Caco-2 (cell line): ENCODE results near the gene ZMAT5. TPM values are rescaled to one million over a fixed set of nuclear protein-coding genes. Genes with fewer than 3 reads are reported as not detected.

Experiments used
- BruUV-seq: library from RNA; stranded (reverse); fragments of 400-500 nt; replicated peaks from 2 replicates; lab custom pipeline; 2021; lab: Mats Ljungman, UMichigan
- CTCF ChIA-PET: fragments of 300-600 bp; sonication (Branson Sonifier 250); formaldehyde crosslinking; loops from one replicate; lab custom pipeline; 2022; ENCODE audit warnings: antibody characterized with exemption; lab: Charles Lee
- POLR2A ChIA-PET: fragments of 300-600 bp; sonication (Branson Sonifier 250); formaldehyde crosslinking; loops from one replicate; lab custom pipeline; 2022; ENCODE audit warnings: antibody characterized with exemption; lab: Charles Lee
- DNase-seq, 2 experiments: peaks; one replicate each; pipeline versions ENCODE4 v3.0.0 to v3.0.0-alpha.2; 2020 to 2022
- H3K27me3 ChIP-seq: replicated peaks from 2 replicates; pipeline ENCODE4 v1.6.0; 2011; ENCODE audit warnings: low read length; ENCODE audit not compliant: control insufficient read depth, insufficient read depth
- H3K36me3 ChIP-seq: 2 replicates; pipeline ENCODE4 v1.5.1; 2011; ENCODE audit warnings: low read length; ENCODE audit not compliant: control insufficient read depth, insufficient read depth
- H3K4me1 ChIP-seq: fragments of 250-450 bp; sonication (Bioruptor Pico); 2 replicates; pipeline ENCODE4 v1.5.1; 2020; ENCODE audit warnings: mild to moderate bottlenecking
- H3K4me3 ChIP-seq: 2 replicates; pipeline ENCODE4 v1.5.1; 2011; ENCODE audit warnings: low read depth, mild to moderate bottlenecking, control low read depth, low read length
- H3K9me3 ChIP-seq: fragments of 250-450 bp; sonication (Bioruptor Pico); 2 replicates; pipeline ENCODE4 v1.5.1; 2020; ENCODE audit warnings: mild to moderate bottlenecking, moderate library complexity
- H3K27ac Mint-ChIP-seq: one replicate; pipeline ENCODE4 v1.8.0; 2022; ENCODE audit warnings: mixed read lengths; ENCODE audit not compliant: unreplicated experiment
- H3K27me3 Mint-ChIP-seq: one replicate; pipeline ENCODE4 v1.8.0; 2022; ENCODE audit warnings: mixed read lengths; ENCODE audit not compliant: insufficient read depth, unreplicated experiment
- H3K36me3 Mint-ChIP-seq: one replicate; pipeline ENCODE4 v1.8.0; 2022; ENCODE audit warnings: mild to moderate bottlenecking, mixed read lengths; ENCODE audit not compliant: insufficient read depth, unreplicated experiment
- H3K4me1 Mint-ChIP-seq: one replicate; pipeline ENCODE4 v1.8.0; 2022; ENCODE audit warnings: low read depth, mixed read lengths; ENCODE audit not compliant: unreplicated experiment
- H3K4me3 Mint-ChIP-seq: one replicate; pipeline ENCODE4 v1.8.0; 2022; ENCODE audit warnings: mild to moderate bottlenecking, moderate library complexity, mixed read lengths; ENCODE audit not compliant: unreplicated experiment
- H3K9me3 Mint-ChIP-seq: one replicate; pipeline ENCODE4 v1.8.0; 2022; ENCODE audit warnings: mixed read lengths; ENCODE audit not compliant: unreplicated experiment
- intact Hi-C: fragments of 100-400 bp; cut with micrococcal nuclease; formaldehyde crosslinking; loops from one replicate; pipeline ENCODE4 v1.10.0; 2022; ENCODE audit not compliant: unreplicated experiment
- total RNA-seq: library from RNA; stranded (reverse); gene quantifications from 2 replicates; pipeline ENCODE4 v1.2.3, GENCODE V29; 2022
- TF ChIP-seq, protein P1 (sequence below), 2 experiments: fragments of 200-600 bp in 1 of 2; IDR thresholded peaks; 1 replicate in 1 of 2; 2 replicates in 1 of 2; pipeline versions ENCODE4 v1.5.1 to v1.8.0; 2011 to 2022; ENCODE audit warnings: antibody characterized with exemption in 1 of 2, control low read depth in 1 of 2, inconsistent platforms in 1 of 2, low read depth in 1 of 2, low read length in 1 of 2, mild to moderate bottlenecking in 1 of 2, moderate library complexity in 1 of 2; ENCODE audit not compliant: insufficient read depth in 1 of 2, severe bottlenecking in 1 of 2, unreplicated experiment in 1 of 2

Gene ZMAT5
- total RNA-seq, 1 experiment from 2014 or later: 19.7 TPM

DNA sequence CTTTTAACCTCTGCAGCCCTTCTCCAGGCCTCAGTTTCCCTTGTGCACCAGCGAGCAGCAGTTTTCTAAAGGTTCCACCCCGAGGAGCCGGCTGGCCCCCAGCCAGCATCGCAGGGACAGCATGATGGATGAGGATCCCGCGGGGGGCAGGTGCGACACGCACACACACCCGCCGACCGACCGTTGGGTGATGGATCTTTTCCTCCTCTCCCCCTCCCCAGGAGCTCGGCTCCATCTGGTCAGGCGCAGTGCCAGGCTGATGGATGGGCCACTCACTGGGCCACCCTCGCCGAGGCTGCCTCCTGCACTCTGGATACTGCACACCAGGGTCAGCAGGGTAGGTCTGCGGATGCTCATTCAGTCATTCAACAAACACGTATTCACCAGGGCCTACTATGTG is 59.8 kb downstream of the ZMAT5 start:
- H3K4me1 Mint-ChIP-seq: no peaks in the 10 kb centered on the region
- no peak for DNase-seq
- H3K27me3 Mint-ChIP-seq: peaks cover 2% of the 10 kb centered on the region
- BruUV-seq: no TSS peak
- intact Hi-C loops: loop anchor here (10.0 kb wide), 1 partner anchor 298 kb away; no protein-coding TSS in a partner anchor
- POLR2A ChIA-PET: no interaction called here
- H3K9me3 Mint-ChIP-seq: no peaks in the 10 kb centered on the region
- H3K9me3 ChIP-seq: no peaks in the 10 kb centered on the region
- H3K4me1 ChIP-seq: peaks cover under 1% of the 10 kb centered on the region
- H3K4me3 Mint-ChIP-seq: no peak overlapping the region
- no peaks in the 10 kb centered on the region for H3K36me3 ChIP-seq
- H3K4me3 ChIP-seq: no peak overlapping the region
- CTCF ChIA-PET: no interaction called here
- TF ChIP-seq, protein P1, sequence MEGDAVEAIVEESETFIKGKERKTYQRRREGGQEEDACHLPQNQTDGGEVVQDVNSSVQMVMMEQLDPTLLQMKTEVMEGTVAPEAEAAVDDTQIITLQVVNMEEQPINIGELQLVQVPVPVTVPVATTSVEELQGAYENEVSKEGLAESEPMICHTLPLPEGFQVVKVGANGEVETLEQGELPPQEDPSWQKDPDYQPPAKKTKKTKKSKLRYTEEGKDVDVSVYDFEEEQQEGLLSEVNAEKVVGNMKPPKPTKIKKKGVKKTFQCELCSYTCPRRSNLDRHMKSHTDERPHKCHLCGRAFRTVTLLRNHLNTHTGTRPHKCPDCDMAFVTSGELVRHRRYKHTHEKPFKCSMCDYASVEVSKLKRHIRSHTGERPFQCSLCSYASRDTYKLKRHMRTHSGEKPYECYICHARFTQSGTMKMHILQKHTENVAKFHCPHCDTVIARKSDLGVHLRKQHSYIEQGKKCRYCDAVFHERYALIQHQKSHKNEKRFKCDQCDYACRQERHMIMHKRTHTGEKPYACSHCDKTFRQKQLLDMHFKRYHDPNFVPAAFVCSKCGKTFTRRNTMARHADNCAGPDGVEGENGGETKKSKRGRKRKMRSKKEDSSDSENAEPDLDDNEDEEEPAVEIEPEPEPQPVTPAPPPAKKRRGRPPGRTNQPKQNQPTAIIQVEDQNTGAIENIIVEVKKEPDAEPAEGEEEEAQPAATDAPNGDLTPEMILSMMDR (IDR thresholded peaks at IDR 0.05; ENCODE audit: insufficient read depth in 1 of 2, low read depth in 1 of 2, low read length in 1 of 2, severe bottlenecking in 1 of 2, unreplicated experiment in 1 of 2): no peak
- H3K36me3 Mint-ChIP-seq: no peaks in the 10 kb centered on the region
- no peaks in the 10 kb centered on the region for H3K27me3 ChIP-seq
- H3K27ac Mint-ChIP-seq: no peak overlapping the region

DNA sequence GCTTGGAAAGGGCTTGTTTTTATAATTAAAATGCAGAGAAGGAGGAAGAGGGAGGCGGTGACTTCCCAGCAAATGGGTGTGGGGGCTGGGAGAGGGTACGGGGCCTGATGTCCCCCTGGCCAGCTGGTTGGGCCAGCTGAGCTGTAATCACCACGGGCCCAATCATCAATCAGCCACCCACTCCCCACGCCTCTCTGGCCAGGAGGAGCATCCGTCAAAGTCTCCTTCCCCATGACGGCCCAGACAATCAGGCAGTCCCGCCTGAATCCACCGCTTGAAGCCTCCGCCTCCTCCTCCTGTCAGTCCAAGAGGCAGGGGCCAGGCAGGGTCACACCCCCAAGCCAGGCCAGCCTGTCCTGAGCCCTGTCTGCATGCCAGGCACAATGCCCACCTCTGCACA is 60.3 kb downstream of the ZMAT5 start:
- H3K9me3 Mint-ChIP-seq: no peaks in the 10 kb centered on the region
- ChIA-PET CTCF (no interaction called here), POLR2A (no interaction called here)
- H3K36me3 Mint-ChIP-seq: no peaks in the 10 kb centered on the region
- H3K4me3 Mint-ChIP-seq: no peak overlapping the region
- TF ChIP-seq, protein P1 (IDR thresholded peaks at IDR 0.05; ENCODE audit: insufficient read depth in 1 of 2, low read depth in 1 of 2, low read length in 1 of 2, severe bottlenecking in 1 of 2, unreplicated experiment in 1 of 2): no peak
- no peaks in the 10 kb centered on the region for H3K27me3 Mint-ChIP-seq
- no peak for DNase-seq
- no peaks in the 10 kb centered on the region for H3K9me3 ChIP-seq
- peaks cover 5% of the 10 kb centered on the region for H3K4me1 ChIP-seq
- H3K4me3 ChIP-seq: no peak overlapping the region
- no peaks in the 10 kb centered on the region for H3K36me3 ChIP-seq
- no peaks in the 10 kb centered on the region for H3K4me1 Mint-ChIP-seq
- no TSS peak for BruUV-seq
- no peaks in the 10 kb centered on the region for H3K27me3 ChIP-seq
- intact Hi-C loops: loop anchor here (10.0 kb wide), 1 partner anchor 298 kb away; no protein-coding TSS in a partner anchor
- H3K27ac Mint-ChIP-seq: no peak overlapping the region

DNA sequence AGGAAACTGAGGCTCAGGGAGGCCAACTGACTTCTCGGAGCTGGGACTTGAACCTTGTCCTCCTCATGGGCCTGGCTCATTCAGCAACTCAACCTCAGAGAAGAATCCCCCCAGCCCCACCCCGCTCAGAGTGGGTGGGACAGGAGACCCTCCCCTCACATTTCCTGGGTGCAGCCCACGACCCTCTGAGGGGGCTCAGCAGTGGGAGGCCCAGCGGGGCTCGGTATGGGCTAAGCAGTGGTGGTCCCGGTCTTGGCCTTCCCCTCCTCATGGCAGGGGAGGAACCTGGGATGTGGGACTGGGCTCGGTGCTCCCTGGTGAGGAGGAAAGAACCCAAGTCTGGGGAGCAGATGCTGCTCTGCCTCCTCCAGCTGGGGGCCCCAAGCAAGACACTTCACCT is 61.2 kb downstream of the ZMAT5 start:
- no peaks in the 10 kb centered on the region for H3K9me3 Mint-ChIP-seq
- no peaks in the 10 kb centered on the region for H3K36me3 ChIP-seq
- H3K27me3 ChIP-seq: no peaks in the 10 kb centered on the region
- intact Hi-C loops: loop anchor here (10.0 kb wide), 1 partner anchor 299 kb away; no protein-coding TSS in a partner anchor
- TF ChIP-seq, protein P1 (IDR thresholded peaks at IDR 0.05; ENCODE audit: insufficient read depth in 1 of 2, low read depth in 1 of 2, low read length in 1 of 2, severe bottlenecking in 1 of 2, unreplicated experiment in 1 of 2): no peak
- H3K4me3 ChIP-seq: no peak overlapping the region
- POLR2A ChIA-PET: no interaction called here
- no peaks in the 10 kb centered on the region for H3K36me3 Mint-ChIP-seq
- CTCF ChIA-PET: no interaction called here
- no TSS peak for BruUV-seq
- H3K4me1 ChIP-seq: peaks cover 5% of the 10 kb centered on the region
- H3K4me1 Mint-ChIP-seq: no peaks in the 10 kb centered on the region
- no peak overlapping the region for H3K27ac Mint-ChIP-seq
- H3K4me3 Mint-ChIP-seq: no peak overlapping the region
- DNase-seq: no peak
- no peaks in the 10 kb centered on the region for H3K27me3 Mint-ChIP-seq
- H3K9me3 ChIP-seq: no peaks in the 10 kb centered on the region
